NCI-H82 treated with DMSO at 0.1 percent for 48 hours (cell line): ENCODE results near the gene RPL19.

Experiments
- DNase-seq: peaks from one replicate; lab custom pipeline; 2025; ENCODE audit not compliant: unreplicated experiment; lab: John Stamatoyannopoulos, UW

The RPL19 gene

GRCh38 chr17:39196808-39197291 lies 3.2 kb upstream of the RPL19 start:
- no peak for DNase-seq

- peak; percentile 55 for DNase-seq
Measured at GRCh38 chr17:39197380-39198185, 2.5 kb upstream of the RPL19 start, which contains the start of gene CACNB1. Gene CACNB1 (minus strand): TSS chr17:39197669. CDS start chr17:39197495, 174 bp downstream.

- DNase-seq: no peak
Measured at GRCh38 chr17:39198186-39198566, 1.9 kb upstream of the RPL19 start.

GRCh38 chr17:39199820-39200069 lies 338 bp upstream of the RPL19 start:
- DNase-seq: peak; percentile 98

GRCh38 chr17:39200957-39201510 lies 951 bp downstream of the RPL19 start:
- no peak for DNase-seq

GRCh38 chr17:39204245-39204644 lies 4.2 kb downstream of the RPL19 start:
- DNase-seq: no peak

- DNase-seq: no peak
Measured at GRCh38 chr17:39205112-39205526, 5.0 kb downstream of the RPL19 start.

GRCh38 chr17:39208136-39208535 lies 8.1 kb downstream of the RPL19 start:
- DNase-seq: no peak

- DNase-seq: peak; percentile 12
Measured at GRCh38 chr17:39208893-39209292, 8.8 kb downstream of the RPL19 start.

GRCh38 chr17:39209317-39210092 lies 9.4 kb downstream of the RPL19 start:
- DNase-seq: no peak

GRCh38 chr17:39210093-39210434 lies 10.0 kb downstream of the RPL19 start:
- DNase-seq: no peak

GRCh38 chr17:39212195-39212810 lies 12.2 kb downstream of the RPL19 start:
- no peak for DNase-seq

- DNase-seq: no peak
Measured at GRCh38 chr17:39212841-39213480, 12.9 kb downstream of the RPL19 start.

- DNase-seq: no peak
Measured at GRCh38 chr17:39213852-39214251, 13.8 kb downstream of the RPL19 start.

- DNase-seq: no peak
Measured at GRCh38 chr17:39217734-39218369, 17.8 kb downstream of the RPL19 start.

- DNase-seq: no peak
Measured at GRCh38 chr17:39218906-39219305, 18.8 kb downstream of the RPL19 start.

- DNase-seq: no peak
Measured at GRCh38 chr17:39219647-39220154, 19.6 kb downstream of the RPL19 start.

- no peak for DNase-seq
Measured at GRCh38 chr17:39221572-39221971, 21.5 kb downstream of the RPL19 start.

- DNase-seq: no peak
Measured at GRCh38 chr17:39222151-39222550, 22.1 kb downstream of the RPL19 start.
